SHP77 treated with DMSO at 0.1 percent for 48 hours (cell line): Measurements from ENCODE around the gene LPAR2.
"Not testable (repeated sequence)": the region's sequence is repeated elsewhere in the genome, so short reads cannot be mapped to it uniquely, and the experiment has no call there.

Experiments
- DNase-seq: peaks from one replicate; lab custom pipeline; 2025; lab: John Stamatoyannopoulos, UW

Gene LPAR2

DNA sequence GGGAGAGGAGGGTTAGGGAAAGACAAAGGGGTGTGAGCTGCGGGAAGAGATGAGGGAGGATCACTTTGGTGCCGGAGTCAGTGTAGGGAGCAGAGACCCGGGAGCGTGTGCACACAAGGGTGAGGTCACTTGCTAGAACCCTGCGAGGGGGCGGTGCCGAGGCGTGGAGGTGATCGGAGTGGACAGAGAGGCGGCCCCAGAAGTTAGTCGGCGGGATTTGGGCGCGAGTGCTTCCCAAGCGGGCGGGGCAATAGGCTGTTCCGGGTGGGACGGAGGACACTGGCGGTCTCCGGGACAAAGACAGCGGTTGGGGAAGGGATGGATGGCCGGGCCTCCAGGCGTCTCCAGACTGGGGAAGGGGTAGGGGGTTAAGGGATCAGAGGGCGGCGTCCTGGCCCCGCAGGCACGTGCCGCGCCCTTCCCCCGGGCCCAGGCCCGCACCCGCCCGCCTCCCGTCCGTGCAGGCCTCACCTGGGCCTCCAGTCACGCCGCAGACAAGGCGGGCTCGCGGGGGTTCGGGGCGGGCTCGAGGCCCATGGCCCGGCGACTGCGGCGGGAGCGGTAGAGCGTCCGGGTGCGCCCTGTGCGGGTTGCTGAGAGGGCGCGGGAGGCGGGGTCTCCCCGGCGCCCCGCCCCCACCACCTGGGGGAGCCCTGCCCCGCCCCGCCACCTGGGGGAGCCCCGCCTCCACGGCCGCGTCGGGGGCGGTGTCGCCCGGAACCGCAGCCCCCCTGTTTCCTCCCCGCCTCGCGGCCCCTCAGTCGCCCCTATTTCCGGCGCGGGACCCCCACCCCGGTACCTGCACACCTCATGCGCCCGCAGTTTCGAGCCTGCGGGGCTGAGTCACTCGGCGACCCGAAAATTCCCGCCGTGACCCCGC lies at the start of gene LPAR2:
TSS of gene LPAR2 (minus strand) at position 600 of the 880 bp plus-strand sequence. CDS start 945 bp downstream, outside the sequence.
- DNase-seq: no peak

GRCh38 chr19:19677579-19677978 lies 49.6 kb upstream of the LPAR2 start:
- no peak for DNase-seq

- DNase-seq: no peak
Measured at GRCh38 chr19:19674315-19674714, 46.3 kb upstream of the LPAR2 start.

GRCh38 chr19:19672816-19673215 lies 44.8 kb upstream of the LPAR2 start:
- no peak for DNase-seq

DNA sequence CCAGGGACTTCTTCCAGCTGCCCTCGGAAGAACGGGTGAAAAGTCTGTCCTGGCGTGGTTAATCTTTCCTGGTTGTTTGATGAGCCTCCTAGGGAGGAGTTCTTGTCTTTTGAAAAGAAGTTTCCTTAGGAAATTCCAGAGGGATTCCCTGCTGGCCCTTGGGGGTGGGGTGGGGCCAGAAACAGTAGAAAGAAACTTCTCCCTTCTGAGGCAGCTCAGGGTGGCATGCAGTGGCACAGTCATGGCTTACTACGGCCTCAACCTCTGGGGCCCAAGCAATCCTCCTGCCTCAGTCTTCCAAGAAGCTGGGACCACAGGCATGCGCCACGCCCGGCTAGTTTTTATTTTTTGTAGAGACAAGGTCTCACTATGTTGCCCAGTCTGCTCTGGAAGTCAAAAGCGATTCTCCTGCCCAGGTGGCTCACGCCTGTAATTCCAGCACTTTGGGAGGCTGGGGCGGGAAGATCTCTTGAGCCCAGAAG lies 42.1 kb upstream of the LPAR2 start:
- no peak for DNase-seq

GRCh38 chr19:19668230-19669012 lies 40.4 kb upstream of the LPAR2 start, which contains the start of gene ZNF101:
Gene ZNF101, plus strand, starts transcription at chr19:19668839. Its CDS starts 125 bp downstream, at chr19:19668964.
- DNase-seq: peak; percentile 86

GRCh38 chr19:19665420-19665948 lies 37.5 kb upstream of the LPAR2 start:
- not testable (repeated sequence) for DNase-seq

DNA sequence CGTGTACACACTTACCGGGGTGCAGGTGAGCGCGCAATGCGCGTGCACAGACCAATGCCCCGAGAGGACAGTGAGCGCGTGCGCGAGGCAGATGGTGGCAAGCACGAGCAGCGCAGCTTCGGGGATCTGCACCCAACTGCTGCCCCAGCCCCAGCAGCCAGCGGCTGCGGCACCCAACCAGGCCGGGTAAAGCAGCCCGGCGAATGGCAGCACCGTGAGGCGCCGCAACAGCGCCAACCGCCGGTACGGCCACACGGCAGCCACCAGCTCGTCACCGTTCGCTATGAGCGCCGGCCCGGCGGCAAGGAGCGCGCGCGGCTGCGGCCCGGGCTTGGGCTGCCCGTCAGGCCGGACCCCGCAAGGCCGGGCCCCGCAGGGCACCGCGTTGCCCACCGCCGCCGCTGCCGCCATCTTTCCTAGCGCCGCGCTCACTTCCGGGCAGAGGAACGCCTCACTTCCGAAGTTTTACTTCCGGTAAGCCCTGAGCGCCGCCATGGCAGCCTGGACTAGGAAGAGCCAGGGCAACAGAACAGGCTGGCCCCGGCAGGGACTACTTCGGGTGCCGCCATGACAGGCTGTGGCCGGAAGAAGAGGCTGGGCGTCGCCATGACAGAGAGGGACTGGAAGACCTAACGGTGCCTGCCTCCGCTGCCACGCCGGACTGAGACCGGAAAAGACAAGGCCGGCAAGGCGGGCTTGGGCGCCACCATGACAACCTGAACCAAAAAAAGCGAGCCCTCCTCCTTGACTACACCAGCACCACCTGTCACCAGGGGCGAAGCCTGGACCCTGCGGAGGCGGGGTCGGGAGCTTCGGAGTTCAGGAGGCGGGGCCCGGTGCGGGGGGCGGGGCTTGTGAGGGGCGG lies 35.5 kb upstream of the LPAR2 start, which contains the start of gene ATP13A1:
TSS of gene ATP13A1 (minus strand) at position 421 of the 865 bp plus-strand sequence. CDS start at position 411, 10 bp downstream.
- peak; percentile 87 for DNase-seq

DNA sequence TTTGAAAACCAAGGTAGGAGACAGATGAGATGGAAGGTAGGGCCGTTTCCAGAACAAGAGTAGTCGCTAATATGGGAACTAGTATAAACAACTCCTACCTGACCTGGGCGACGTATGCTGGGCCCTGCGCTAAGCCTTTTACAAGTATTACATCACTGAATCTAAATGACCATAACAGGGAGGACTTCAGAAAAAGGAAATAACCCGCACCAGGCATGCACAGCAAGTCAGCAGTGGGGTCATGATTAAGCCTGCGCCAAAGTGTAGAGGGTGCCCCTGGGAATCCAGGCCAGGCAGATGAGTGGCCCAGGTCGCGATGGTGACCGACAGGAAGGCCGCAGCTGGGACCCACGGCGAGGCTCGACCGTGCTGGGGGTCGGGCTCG lies 34.8 kb upstream of the LPAR2 start:
- no peak for DNase-seq

DNA sequence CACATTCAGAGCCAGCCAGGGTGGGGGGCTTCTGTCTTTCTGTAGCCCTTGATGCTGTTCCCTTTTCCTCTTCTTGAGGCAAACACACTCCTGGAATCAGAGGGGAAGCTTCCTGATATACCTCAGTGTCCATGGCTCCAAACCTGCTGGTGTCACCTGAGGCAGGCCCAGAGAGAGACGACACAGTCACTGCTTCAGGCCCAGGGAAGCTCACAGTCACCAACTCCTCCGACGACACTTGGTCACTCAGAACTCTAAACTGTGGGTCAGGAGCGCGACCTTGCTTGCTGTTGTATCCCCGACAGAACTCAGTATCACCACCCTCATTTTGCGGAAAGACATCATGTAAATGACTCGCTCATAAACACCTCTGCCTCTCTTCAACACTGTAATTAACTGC lies 34.3 kb upstream of the LPAR2 start:
- DNase-seq: no peak

GRCh38 chr19:19661675-19662251 lies 33.7 kb upstream of the LPAR2 start:
- DNase-seq: no peak

- no peak for DNase-seq
Measured at GRCh38 chr19:19661141-19661674, 33.2 kb upstream of the LPAR2 start.

DNA sequence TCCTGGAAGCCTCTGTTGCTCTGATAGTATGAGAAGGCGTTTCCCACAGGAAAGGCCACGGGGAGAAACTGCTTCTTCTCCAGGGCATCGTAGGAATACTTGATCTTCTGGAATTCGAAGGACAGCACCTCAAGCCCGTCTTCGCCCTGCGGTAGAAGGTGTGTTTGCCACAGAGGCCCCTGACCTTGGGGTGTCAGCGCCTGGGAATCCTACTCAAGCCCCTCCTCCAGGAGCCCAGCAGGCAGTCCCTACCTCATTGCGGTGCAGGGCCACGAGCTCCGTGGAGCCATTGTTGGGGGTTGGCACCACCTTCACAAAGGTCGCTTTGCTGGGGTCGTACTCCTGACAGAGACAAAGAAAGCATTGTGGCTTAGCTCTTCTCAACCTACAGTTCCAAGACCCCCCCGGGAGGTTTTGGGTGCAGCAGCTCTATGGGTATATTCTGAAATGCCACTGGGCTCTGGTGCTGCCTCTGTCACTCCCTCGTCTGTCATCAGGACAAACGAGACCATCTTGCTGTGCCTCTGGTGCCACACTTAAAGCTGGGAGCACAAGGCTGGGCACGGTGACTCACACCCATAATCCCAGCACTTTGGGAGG lies 31.7 kb upstream of the LPAR2 start:
- DNase-seq: no peak

DNA sequence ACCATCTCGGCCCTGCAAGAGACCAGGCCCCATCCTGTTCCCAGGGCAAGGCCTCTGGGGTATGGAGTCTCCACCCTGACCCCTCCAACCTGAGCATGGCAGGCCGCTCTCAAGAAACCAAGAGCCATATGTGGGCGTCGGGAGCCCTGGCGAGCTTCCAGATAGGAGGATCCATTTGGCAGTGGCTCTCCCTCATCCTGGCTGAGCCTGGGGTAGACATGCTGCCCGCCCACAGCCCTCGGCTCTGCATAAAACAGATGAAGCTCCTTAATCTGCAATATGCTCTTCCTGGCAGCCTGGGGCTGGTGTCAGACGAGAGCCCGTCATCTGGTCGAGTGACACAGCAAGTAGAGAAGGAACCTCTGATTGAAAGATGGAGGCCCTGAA lies 29.4 kb upstream of the LPAR2 start:
- DNase-seq: no peak

DNA sequence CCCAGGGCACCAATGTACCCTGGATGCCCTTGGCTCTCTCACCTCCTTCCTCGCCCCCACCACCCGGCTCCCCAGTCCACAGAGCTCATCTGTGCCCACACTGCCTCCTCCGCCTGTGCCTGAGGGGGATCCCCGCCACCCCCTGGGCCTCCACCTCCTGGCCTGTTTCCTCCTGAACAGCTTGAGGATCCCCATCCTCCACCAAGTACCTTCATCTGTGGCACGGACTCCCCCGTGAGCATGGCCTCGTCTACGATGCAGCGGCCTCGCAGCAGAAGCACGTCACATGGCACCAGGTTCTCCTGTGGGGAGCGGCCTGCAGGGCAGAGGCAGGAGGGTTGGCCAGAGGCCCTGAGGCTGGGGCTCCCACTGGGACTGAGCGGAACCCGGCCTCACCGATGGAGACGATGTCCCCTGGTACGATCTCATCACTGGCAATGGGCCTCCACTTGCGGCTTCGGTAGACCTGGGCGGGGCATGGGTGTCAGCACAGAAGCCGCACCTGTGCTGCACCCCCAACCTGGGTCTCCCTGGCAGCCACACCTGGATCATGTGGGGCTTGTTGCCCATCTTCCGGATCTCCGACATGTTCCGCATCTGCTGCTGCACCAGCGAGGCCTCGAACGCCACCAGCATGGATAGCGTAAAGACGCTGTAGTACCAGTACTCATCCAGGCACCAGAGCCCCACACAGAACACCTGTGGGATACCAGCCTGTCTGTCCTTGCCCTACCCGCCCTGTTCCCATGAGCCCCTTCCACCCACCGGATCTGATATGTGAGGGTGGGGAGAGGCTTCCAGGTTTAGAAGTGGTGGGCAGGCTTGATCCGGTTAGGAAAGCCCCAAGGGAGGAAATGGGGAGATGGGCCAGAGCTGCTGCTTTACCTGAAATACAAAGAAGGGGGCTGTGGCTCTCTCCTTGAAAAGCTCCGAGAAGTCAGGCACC lies 28.7 kb upstream of the LPAR2 start:
- no peak for DNase-seq

- no peak for DNase-seq
Measured at GRCh38 chr19:19655641-19656343, 27.8 kb upstream of the LPAR2 start.

- no peak for DNase-seq
Measured at GRCh38 chr19:19655051-19655594, 27.1 kb upstream of the LPAR2 start.

DNA sequence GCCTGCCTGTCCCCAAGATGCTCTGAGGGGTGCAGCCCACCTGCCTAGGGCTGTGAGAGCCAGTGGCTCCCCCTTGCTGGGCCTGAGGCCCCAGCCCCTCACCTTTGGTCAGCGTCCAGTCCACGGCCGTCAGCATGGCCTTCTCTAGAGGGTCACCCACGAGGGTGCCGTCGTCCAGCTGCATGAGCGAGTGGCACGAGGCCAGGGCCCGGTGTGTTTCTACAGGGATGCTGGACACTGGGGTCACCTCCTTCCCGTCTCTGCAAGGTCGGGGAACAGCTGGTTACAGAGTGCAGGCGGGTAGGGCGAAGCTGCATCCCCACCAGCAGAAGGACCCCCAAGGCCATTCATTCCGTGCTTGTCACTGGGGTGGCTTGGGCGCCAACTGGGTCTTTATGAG lies 26.4 kb upstream of the LPAR2 start:
- no peak for DNase-seq
